ENCODE data around the gene POP4.
A peak's percentile ranks its signal among the peaks of the same experiment; 100 is the strongest.

The POP4 gene

DNA sequence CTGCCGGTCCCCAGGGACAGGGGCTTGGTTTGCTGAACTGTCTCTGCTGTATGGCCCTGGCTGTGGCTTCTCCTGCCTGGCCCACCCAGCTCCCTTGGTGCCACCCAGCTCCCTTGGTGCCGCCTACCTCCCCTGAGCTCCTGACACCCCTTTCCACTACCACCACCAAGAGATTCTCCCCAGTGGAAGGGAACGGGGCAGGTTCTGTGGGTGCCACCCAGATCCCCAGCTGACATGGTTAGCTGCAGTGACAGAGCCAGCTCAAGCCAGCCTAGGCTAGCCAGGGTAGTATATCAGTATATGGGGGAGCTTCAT lies 28.5 kb upstream of the POP4 start:
- DNase-seq (ENCODE audit: low read depth), result no peak
- H3K4me3 ChIP-seq (ENCODE audit: control insufficient read depth, low read depth, low read length), result no peak overlapping the region
- TF ChIP-seq, protein P1, sequence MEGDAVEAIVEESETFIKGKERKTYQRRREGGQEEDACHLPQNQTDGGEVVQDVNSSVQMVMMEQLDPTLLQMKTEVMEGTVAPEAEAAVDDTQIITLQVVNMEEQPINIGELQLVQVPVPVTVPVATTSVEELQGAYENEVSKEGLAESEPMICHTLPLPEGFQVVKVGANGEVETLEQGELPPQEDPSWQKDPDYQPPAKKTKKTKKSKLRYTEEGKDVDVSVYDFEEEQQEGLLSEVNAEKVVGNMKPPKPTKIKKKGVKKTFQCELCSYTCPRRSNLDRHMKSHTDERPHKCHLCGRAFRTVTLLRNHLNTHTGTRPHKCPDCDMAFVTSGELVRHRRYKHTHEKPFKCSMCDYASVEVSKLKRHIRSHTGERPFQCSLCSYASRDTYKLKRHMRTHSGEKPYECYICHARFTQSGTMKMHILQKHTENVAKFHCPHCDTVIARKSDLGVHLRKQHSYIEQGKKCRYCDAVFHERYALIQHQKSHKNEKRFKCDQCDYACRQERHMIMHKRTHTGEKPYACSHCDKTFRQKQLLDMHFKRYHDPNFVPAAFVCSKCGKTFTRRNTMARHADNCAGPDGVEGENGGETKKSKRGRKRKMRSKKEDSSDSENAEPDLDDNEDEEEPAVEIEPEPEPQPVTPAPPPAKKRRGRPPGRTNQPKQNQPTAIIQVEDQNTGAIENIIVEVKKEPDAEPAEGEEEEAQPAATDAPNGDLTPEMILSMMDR (conservative IDR thresholded peaks at IDR 0.05; ENCODE audit: control insufficient read depth, insufficient read depth, low read depth, low read length), result no peak

DNA sequence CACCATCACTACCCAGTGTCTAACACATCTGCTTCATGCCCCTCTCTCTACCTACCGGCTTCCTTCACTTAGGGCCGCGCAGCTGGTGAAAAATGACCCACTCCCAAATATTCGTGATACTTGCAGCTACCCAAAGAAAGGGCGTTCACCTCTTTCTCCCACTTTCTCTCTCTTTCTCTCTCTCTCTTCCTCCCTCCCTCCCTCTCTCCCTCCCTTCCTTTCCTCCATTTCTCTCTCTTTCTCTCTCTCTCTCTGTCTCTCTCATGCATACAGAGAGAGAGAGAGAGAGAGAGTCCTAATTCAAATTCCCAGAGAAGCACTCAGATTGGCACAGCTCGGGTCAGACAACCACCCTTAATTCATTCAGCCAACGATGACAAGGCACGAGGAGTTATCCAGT lies 27.7 kb upstream of the POP4 start:
- TF ChIP-seq, protein P1 (conservative IDR thresholded peaks at IDR 0.05; ENCODE audit: control insufficient read depth, insufficient read depth, low read depth, low read length), result no peak
- H3K4me3 ChIP-seq (ENCODE audit: control insufficient read depth, low read depth, low read length), result no peak overlapping the region
- no peak for DNase-seq (ENCODE audit: low read depth)

DNA sequence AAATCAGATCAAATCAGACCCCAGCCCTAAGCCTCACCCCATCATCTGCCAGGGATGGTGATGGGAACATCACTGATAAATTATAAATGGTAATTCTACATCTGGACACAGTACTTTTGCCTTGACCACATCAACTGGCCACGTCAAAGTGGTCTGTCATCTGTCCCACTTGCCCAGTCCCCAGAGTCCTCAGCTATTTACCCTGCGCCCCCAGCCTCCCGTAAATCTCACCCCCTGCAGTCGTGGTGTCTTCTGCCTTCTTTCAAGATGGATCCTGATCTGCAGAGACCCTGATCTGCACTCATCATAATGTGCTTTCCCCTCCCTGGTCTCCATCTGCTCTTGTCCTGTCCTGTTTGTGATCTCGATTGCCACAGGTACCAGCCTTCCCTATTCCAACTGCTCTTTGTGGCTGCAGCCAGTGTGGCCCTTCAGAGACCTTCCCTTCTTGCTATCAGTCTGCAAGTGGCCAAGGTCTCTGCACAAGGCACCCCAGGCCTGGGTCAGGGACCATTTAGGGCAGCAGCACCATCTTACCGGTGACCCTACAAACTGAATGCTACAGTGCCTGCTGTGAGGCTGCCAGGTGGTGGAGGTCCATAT lies 26.7 kb upstream of the POP4 start:
- TF ChIP-seq, protein P1 (conservative IDR thresholded peaks at IDR 0.05; ENCODE audit: control insufficient read depth, insufficient read depth, low read depth, low read length), result no peak

DNA sequence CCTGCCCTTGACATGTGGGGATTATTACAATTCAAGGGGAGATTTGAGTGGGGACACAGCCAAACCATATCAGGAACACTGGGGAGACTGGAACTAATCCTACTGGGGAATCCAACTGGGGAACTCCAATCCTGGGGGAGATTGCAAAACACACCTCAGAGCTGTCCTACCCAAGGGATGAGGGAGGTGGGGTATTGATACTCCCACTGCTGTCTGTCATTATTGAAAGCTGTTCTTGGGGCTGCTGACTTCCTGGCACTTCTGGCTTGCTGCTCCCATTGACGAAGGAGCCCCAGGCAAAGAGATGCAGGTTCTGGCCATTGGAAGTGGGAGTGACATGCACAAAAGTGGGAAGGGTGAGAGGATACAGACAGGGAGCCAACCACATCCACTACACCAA lies 24.7 kb upstream of the POP4 start:
- DNase-seq (ENCODE audit: low read depth), result no peak
- H3K4me3 ChIP-seq (ENCODE audit: control insufficient read depth, low read depth, low read length), result no peak overlapping the region
- TF ChIP-seq, protein P1 (conservative IDR thresholded peaks at IDR 0.05; ENCODE audit: control insufficient read depth, insufficient read depth, low read depth, low read length), result no peak

More for the DNA sequence above, 26.7 kb upstream of the POP4 start:
- DNase-seq (ENCODE audit: low read depth), result no peak
- H3K4me3 ChIP-seq (ENCODE audit: control insufficient read depth, low read depth, low read length), result no peak overlapping the region

DNA sequence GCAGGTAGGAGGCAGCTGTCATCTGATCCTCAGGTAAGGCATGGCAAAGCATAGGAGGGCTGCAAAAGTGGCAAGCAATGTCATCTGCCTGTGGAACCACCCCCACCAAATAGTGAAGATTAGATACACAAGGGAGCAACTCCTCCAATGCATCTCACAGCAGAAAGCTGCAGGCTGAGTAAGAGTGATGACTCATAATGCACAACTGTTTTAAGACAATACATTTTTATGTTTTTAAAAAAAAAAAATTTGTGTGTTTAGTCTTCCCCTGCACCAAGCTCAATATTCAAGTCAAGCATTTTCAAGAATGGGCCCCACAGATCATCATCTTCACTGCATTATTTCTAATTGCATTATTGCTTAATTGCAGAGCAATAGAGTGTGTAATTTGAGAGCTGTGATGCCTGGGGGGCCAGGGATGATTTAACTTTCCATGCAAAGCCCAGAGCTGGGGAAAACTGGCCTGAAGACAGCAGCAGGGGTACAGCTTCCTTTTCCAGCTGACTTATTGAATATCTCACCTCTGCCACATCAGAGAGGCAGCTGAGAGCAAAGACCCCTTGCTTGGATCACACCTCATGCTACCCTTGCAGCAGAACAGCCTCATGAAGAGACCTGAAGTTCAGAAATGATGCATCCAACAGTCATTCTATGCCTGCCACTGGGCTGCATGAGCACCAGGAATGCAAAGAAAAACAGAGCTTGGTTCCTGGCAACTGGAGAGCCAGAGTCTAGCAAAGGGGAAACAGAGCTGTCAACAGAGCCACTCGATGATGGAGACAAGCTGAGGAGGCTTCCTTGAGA lies 22.7 kb upstream of the POP4 start:
- DNase-seq (ENCODE audit: low read depth), result peak; percentile 44
- H3K4me3 ChIP-seq (ENCODE audit: control insufficient read depth, low read depth, low read length), result no peak overlapping the region
- TF ChIP-seq, protein P1 (conservative IDR thresholded peaks at IDR 0.05; ENCODE audit: control insufficient read depth, insufficient read depth, low read depth, low read length), result no peak

GRCh38 chr19:29586401-29586800 lies 19.7 kb upstream of the POP4 start:
- TF ChIP-seq, protein P1 (conservative IDR thresholded peaks at IDR 0.05; ENCODE audit: control insufficient read depth, insufficient read depth, low read depth, low read length), result no peak
- H3K4me3 ChIP-seq (ENCODE audit: control insufficient read depth, low read depth, low read length), result no peak overlapping the region
- DNase-seq (ENCODE audit: low read depth), result peak; percentile 2
